ENCODE data around the gene SALL3.
"Not testable (repeated sequence)": the region's sequence is repeated elsewhere in the genome, so short reads cannot be mapped to it uniquely, and the experiment has no call there.

SALL3 gene

DNA sequence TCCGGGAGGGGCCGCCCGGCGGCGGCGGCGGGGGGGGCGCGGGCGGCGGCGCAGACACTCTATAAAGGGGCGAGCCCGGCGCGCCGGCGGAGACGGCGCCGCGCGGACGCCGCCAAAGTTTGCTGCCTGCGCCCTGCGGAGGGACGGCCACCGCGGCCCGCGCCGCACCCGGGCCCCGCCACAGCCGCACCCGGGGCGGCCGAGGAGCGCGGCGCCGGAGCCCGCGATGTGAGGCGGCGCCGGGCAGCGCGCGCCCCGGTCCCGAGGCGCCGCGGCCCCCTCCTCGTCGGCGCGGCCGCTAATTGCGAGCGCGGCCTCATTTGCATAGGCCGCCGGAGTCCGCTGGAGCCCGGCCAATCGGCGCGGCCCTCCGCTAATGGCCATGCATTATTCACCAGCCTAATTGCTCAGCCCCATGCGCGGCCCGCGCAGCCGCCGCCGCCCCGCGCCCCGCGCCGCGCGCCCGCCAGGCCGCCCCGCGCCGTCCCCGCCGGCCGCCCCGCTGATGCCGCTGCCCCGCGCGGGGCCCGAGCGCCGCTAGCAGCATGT is at the start of gene SALL3:
TSS of gene SALL3 (plus strand) at position 89 of the 549 bp plus-strand sequence. CDS start at position 546, 457 bp downstream.
- Histone ChIP-seq H2AFZ (ENCODE audit: low read depth, low read length) (no peak within 1 kb of the TSS), H3K4me3 (ENCODE audit: low read length) (no peak within 1 kb of the TSS), H3K4me1 (ENCODE audit: insufficient read depth, low read length) (no peaks in the 10 kb centered on the region), H3K27me3 (ENCODE audit: insufficient read depth, low read length) (peaks cover 85% of the 10 kb centered on the region), H3K36me3 (ENCODE audit: insufficient read depth, low read length) (no peaks in the 10 kb centered on the region), H3K9me3 (ENCODE audit: low read length) (no peaks in the 10 kb centered on the region)

- no peak overlapping the region for H2AFZ ChIP-seq (ENCODE audit: low read depth, low read length)
- H3K4me3 ChIP-seq (ENCODE audit: low read length), result no peak overlapping the region
- no peaks in the 10 kb centered on the region for H3K36me3 ChIP-seq (ENCODE audit: insufficient read depth, low read length)
- H3K9me3 ChIP-seq (ENCODE audit: low read length), result no peaks in the 10 kb centered on the region
- H3K4me1 ChIP-seq (ENCODE audit: insufficient read depth, low read length), result no peaks in the 10 kb centered on the region
- peaks cover 5% of the 10 kb centered on the region for H3K27me3 ChIP-seq (ENCODE audit: insufficient read depth, low read length)
These were observed 47.3 kb upstream of the SALL3 start for GRCh38 chr18:78932281-78932680.

- no peaks in the 10 kb centered on the region for H3K9me3 ChIP-seq (ENCODE audit: low read length)
- H3K4me1 ChIP-seq (ENCODE audit: insufficient read depth, low read length), result no peaks in the 10 kb centered on the region
- no peaks in the 10 kb centered on the region for H3K36me3 ChIP-seq (ENCODE audit: insufficient read depth, low read length)
- H2AFZ ChIP-seq (ENCODE audit: low read depth, low read length), result no peak overlapping the region
- H3K27me3 ChIP-seq (ENCODE audit: insufficient read depth, low read length), result peaks cover 5% of the 10 kb centered on the region
- H3K4me3 ChIP-seq (ENCODE audit: low read length), result no peak overlapping the region
These were observed 45.6 kb upstream of the SALL3 start for GRCh38 chr18:78934003-78934402.

DNA sequence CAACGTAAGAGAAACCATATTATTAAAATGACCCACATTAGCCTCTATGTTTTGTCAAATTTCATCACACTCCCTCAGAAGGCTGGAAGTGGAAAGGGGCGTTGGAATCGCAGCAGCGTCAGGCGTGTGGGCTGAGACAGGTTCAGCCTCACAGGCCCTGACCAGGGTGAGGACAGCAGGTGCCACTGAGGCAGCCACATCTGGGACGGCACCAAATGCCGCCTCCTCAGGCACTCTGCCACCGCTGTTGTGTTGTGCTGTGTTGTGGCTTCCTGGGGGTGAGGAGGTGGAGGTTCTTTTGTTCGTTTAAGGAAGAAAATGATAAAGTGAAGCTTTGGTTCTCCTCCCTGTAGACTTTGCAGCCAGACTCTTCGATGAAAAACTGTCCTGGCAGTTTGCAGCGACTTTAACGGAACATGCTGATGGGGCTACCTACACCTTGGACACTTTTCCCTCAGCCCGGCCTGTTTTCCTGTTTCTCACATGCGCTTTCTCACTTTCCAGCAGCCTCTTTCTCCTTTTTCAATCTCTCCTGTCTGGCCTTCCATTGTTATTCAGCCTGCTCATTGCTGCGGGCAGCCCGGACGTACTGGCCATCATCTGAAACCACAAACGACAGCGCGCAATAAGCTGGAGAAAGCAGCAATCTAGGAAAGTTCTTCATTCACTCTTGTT is 44.9 kb upstream of the SALL3 start:
- Histone ChIP-seq H3K4me1 (ENCODE audit: insufficient read depth, low read length) (no peaks in the 10 kb centered on the region), H3K36me3 (ENCODE audit: insufficient read depth, low read length) (no peaks in the 10 kb centered on the region), H3K4me3 (ENCODE audit: low read length) (no peak overlapping the region), H2AFZ (ENCODE audit: low read depth, low read length) (no peak overlapping the region), H3K27me3 (ENCODE audit: insufficient read depth, low read length) (peaks cover 6% of the 10 kb centered on the region), H3K9me3 (ENCODE audit: low read length) (no peaks in the 10 kb centered on the region)

GRCh38 chr18:78935406-78935805 is 44.2 kb upstream of the SALL3 start:
- Histone ChIP-seq H3K4me3 (ENCODE audit: low read length) (no peak overlapping the region), H3K9me3 (ENCODE audit: low read length) (no peaks in the 10 kb centered on the region), H2AFZ (ENCODE audit: low read depth, low read length) (no peak overlapping the region), H3K4me1 (ENCODE audit: insufficient read depth, low read length) (no peaks in the 10 kb centered on the region), H3K27me3 (ENCODE audit: insufficient read depth, low read length) (peaks cover 12% of the 10 kb centered on the region), H3K36me3 (ENCODE audit: insufficient read depth, low read length) (no peaks in the 10 kb centered on the region)

- Histone ChIP-seq H2AFZ (ENCODE audit: low read depth, low read length) (no peak overlapping the region), H3K9me3 (ENCODE audit: low read length) (no peaks in the 10 kb centered on the region), H3K4me1 (ENCODE audit: insufficient read depth, low read length) (no peaks in the 10 kb centered on the region), H3K27me3 (ENCODE audit: insufficient read depth, low read length) (peaks cover 12% of the 10 kb centered on the region), H3K4me3 (ENCODE audit: low read length) (no peak overlapping the region), H3K36me3 (ENCODE audit: insufficient read depth, low read length) (no peaks in the 10 kb centered on the region)
These were observed 43.2 kb upstream of the SALL3 start for GRCh38 chr18:78936251-78937005.

GRCh38 chr18:78937166-78937565 is 42.5 kb upstream of the SALL3 start:
- Histone ChIP-seq H3K9me3 (ENCODE audit: low read length) (no peaks in the 10 kb centered on the region), H3K4me1 (ENCODE audit: insufficient read depth, low read length) (no peaks in the 10 kb centered on the region), H2AFZ (ENCODE audit: low read depth, low read length) (no peak overlapping the region), H3K4me3 (ENCODE audit: low read length) (no peak overlapping the region), H3K27me3 (ENCODE audit: insufficient read depth, low read length) (peaks cover 11% of the 10 kb centered on the region), H3K36me3 (ENCODE audit: insufficient read depth, low read length) (no peaks in the 10 kb centered on the region)

DNA sequence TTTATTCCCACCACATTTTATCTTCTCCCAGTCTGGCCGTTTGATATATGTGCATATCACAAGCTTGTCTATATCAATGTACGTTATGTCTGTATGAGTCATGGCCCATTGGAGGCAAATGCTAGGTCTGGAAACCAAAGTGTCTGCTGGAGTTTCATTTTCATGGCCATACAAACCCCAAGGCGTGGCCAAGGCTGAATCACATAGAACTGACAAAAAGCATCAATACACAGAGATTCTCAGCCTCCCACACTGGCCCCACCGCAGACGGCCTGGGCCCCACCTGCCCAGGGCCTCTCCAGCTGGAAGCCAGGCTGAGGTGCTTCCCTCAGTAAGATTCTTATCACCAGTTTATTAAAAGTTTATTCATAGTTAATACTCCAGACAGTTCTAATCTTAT is 40.5 kb upstream of the SALL3 start:
- Histone ChIP-seq H3K4me3 (ENCODE audit: low read length) (no peak overlapping the region), H2AFZ (ENCODE audit: low read depth, low read length) (no peak overlapping the region)

GRCh38 chr18:78939734-78940494 is 39.7 kb upstream of the SALL3 start:
- Histone ChIP-seq H3K36me3 (ENCODE audit: insufficient read depth, low read length) (no peaks in the 10 kb centered on the region), H3K27me3 (ENCODE audit: insufficient read depth, low read length) (peaks cover 17% of the 10 kb centered on the region), H3K4me3 (ENCODE audit: low read length) (no peak overlapping the region), H3K9me3 (ENCODE audit: low read length) (no peaks in the 10 kb centered on the region), H3K4me1 (ENCODE audit: insufficient read depth, low read length) (no peaks in the 10 kb centered on the region), H2AFZ (ENCODE audit: low read depth, low read length) (no peak overlapping the region)

More for the DNA sequence above, 40.5 kb upstream of the SALL3 start:
- H3K9me3 ChIP-seq (ENCODE audit: low read length), result no peaks in the 10 kb centered on the region
- no peaks in the 10 kb centered on the region for H3K36me3 ChIP-seq (ENCODE audit: insufficient read depth, low read length)
- H3K27me3 ChIP-seq (ENCODE audit: insufficient read depth, low read length), result peaks cover 14% of the 10 kb centered on the region
- H3K4me1 ChIP-seq (ENCODE audit: insufficient read depth, low read length), result no peaks in the 10 kb centered on the region

GRCh38 chr18:78942236-78942635 is 37.4 kb upstream of the SALL3 start:
- not testable (repeated sequence) for H3K9me3 ChIP-seq (ENCODE audit: low read length); H2AFZ ChIP-seq (ENCODE audit: low read depth, low read length); H3K4me3 ChIP-seq (ENCODE audit: low read length); H3K36me3 ChIP-seq (ENCODE audit: insufficient read depth, low read length); H3K4me1 ChIP-seq (ENCODE audit: insufficient read depth, low read length)
- peaks cover 17% of the 10 kb centered on the region for H3K27me3 ChIP-seq (ENCODE audit: insufficient read depth, low read length)

GRCh38 chr18:78945628-78946027 is 34.0 kb upstream of the SALL3 start:
- no peak overlapping the region for H3K4me3 ChIP-seq (ENCODE audit: low read length)
- no peaks in the 10 kb centered on the region for H3K4me1 ChIP-seq (ENCODE audit: insufficient read depth, low read length)
- no peaks in the 10 kb centered on the region for H3K9me3 ChIP-seq (ENCODE audit: low read length)
- no peaks in the 10 kb centered on the region for H3K36me3 ChIP-seq (ENCODE audit: insufficient read depth, low read length)
- peaks cover 15% of the 10 kb centered on the region for H3K27me3 ChIP-seq (ENCODE audit: insufficient read depth, low read length)
- H2AFZ ChIP-seq (ENCODE audit: low read depth, low read length), result no peak overlapping the region

DNA sequence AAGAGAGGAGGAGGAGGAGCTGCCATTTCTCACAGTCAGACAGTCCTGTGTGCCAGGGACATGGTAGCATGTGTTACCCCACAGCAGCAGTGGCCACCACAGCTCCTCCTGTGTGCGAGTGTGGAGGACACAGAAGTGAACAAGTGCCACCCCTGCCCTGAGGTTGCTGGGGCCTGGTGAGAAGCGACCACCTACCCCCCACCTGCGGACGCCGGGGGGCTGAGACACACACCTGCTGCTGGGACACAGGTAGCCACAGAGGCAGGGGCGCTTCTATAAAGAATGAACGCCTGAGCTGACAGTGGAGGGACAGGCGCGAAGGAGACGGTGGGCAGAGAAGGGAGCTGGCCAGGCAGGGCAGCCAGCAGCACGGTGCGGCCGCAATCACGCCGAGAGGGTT is 32.3 kb upstream of the SALL3 start:
- Histone ChIP-seq H2AFZ (ENCODE audit: low read depth, low read length) (no peak overlapping the region), H3K9me3 (ENCODE audit: low read length) (no peaks in the 10 kb centered on the region), H3K4me1 (ENCODE audit: insufficient read depth, low read length) (no peaks in the 10 kb centered on the region), H3K27me3 (ENCODE audit: insufficient read depth, low read length) (peaks cover 16% of the 10 kb centered on the region), H3K4me3 (ENCODE audit: low read length) (no peak overlapping the region), H3K36me3 (ENCODE audit: insufficient read depth, low read length) (no peaks in the 10 kb centered on the region)

DNA sequence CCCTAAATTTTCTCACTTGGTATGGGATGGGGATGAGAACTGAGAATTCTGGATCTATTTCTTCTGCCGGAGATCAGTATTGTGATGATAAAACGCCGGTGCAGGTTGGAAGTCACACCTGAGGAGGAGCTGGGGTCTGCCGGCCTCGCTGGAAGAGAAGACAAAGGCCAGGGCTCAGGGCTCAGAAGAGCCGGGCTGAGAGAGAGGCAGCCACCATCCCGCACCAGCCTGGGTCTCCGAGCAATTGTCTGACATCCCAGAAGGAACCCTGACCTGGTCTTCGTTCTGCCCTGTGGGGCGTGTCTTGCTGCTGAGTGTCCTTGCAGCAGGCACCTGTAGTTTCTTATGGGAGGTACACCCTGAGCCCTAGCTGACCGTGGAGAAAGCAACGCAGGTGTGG is 31.4 kb upstream of the SALL3 start:
- Histone ChIP-seq H3K4me3 (ENCODE audit: low read length) (no peak overlapping the region), H3K27me3 (ENCODE audit: insufficient read depth, low read length) (peaks cover 16% of the 10 kb centered on the region), H2AFZ (ENCODE audit: low read depth, low read length) (no peak overlapping the region), H3K36me3 (ENCODE audit: insufficient read depth, low read length) (no peaks in the 10 kb centered on the region), H3K9me3 (ENCODE audit: low read length) (no peaks in the 10 kb centered on the region), H3K4me1 (ENCODE audit: insufficient read depth, low read length) (no peaks in the 10 kb centered on the region)
